Measurements from ENCODE around the gene C2CD4C.

- TF ChIP-seq CTCF (IDR thresholded peaks at IDR 0.05; ENCODE audit: low read depth, low read length) (no peak), EZH2phosphoT487 (IDR thresholded peaks at IDR 0.05; ENCODE audit: low read depth) (no peak)
Measured at GRCh38 chr19:366951-367350, 42.0 kb downstream of the C2CD4C start.

All from OCI-LY3 (cell line).